Measurements from ENCODE around the gene TFCP2L1.
A peak's percentile ranks its signal among the peaks of the same experiment; 100 is the strongest.

The TFCP2L1 gene

GRCh38 chr2:121218386-121218938 is 66.5 kb downstream of the TFCP2L1 start:
- no peak for DNase-seq (ENCODE audit: low spot score)

GRCh38 chr2:121217627-121218026 is 67.4 kb downstream of the TFCP2L1 start:
- no peak for DNase-seq (ENCODE audit: low spot score)

GRCh38 chr2:121214296-121214695 is 70.7 kb downstream of the TFCP2L1 start:
- DNase-seq (ENCODE audit: low spot score) = no peak

- no peak for DNase-seq (ENCODE audit: low spot score)
Measured at GRCh38 chr2:121213386-121213785, 71.6 kb downstream of the TFCP2L1 start.

- DNase-seq (ENCODE audit: low spot score) = no peak
Measured at GRCh38 chr2:121212661-121213325, 72.2 kb downstream of the TFCP2L1 start.

GRCh38 chr2:121211689-121212151 is 73.3 kb downstream of the TFCP2L1 start:
- DNase-seq (ENCODE audit: low spot score) = peak; percentile 55

GRCh38 chr2:121211251-121211650 is 73.8 kb downstream of the TFCP2L1 start:
- peak; percentile 51 for DNase-seq (ENCODE audit: low spot score)

GRCh38 chr2:121210691-121211090 is 74.3 kb downstream of the TFCP2L1 start:
- peak; percentile 67 for DNase-seq (ENCODE audit: low spot score)

GRCh38 chr2:121209014-121209610 is 75.9 kb downstream of the TFCP2L1 start:
- DNase-seq (ENCODE audit: low spot score) = no peak

GRCh38 chr2:121207494-121207893 is 77.5 kb downstream of the TFCP2L1 start:
- DNase-seq (ENCODE audit: low spot score) = no peak

GRCh38 chr2:121205321-121205942 is 79.6 kb downstream of the TFCP2L1 start:
- DNase-seq (ENCODE audit: low spot score) = peak; percentile 10

- peak; percentile 6 for DNase-seq (ENCODE audit: low spot score)
Measured at GRCh38 chr2:121203591-121204249, 81.3 kb downstream of the TFCP2L1 start.

- no peak for DNase-seq (ENCODE audit: low spot score)
Measured at GRCh38 chr2:121202541-121203310, 82.3 kb downstream of the TFCP2L1 start.

GRCh38 chr2:121201796-121202195 is 83.2 kb downstream of the TFCP2L1 start:
- no peak for DNase-seq (ENCODE audit: low spot score)

- no peak for DNase-seq (ENCODE audit: low spot score)
Measured at GRCh38 chr2:121200419-121201315, 84.3 kb downstream of the TFCP2L1 start.

- DNase-seq (ENCODE audit: low spot score) = no peak
Measured at GRCh38 chr2:121200011-121200347, 85.0 kb downstream of the TFCP2L1 start.

GRCh38 chr2:121199281-121200010 is 85.6 kb downstream of the TFCP2L1 start:
- no peak for DNase-seq (ENCODE audit: low spot score)

GRCh38 chr2:121197369-121198091 is 87.5 kb downstream of the TFCP2L1 start:
- DNase-seq (ENCODE audit: low spot score) = peak; percentile 34

- no peak for DNase-seq (ENCODE audit: low spot score)
Measured at GRCh38 chr2:121196849-121197155, 88.2 kb downstream of the TFCP2L1 start.
